Vagina (tissue), 2 donors: ENCODE data around the gene TARBP2.

Experiments used
- POLR2A ChIP-seq, 2 donors: fragments of 450-650 bp; IDR thresholded peaks; one replicate each; pipeline ENCODE4 v1.6.1; 2017; ENCODE audit warnings: antibody characterized with exemption in 2 of 2, mild to moderate bottlenecking in 2 of 2, moderate library complexity in 2 of 2
- TF ChIP-seq, protein P1 (sequence below), 3 experiments: fragments of 450-650 bp in 2 of 3; fragments of 200-600 bp in 1 of 3; sonication (generic) in 1 of 3; IDR thresholded peaks; one replicate each; pipeline ENCODE4 v1.5.1; 2017 to 2019; ENCODE audit warnings: antibody characterized with exemption in 3 of 3, mild to moderate bottlenecking in 2 of 3, moderate library complexity in 2 of 3

DNA sequence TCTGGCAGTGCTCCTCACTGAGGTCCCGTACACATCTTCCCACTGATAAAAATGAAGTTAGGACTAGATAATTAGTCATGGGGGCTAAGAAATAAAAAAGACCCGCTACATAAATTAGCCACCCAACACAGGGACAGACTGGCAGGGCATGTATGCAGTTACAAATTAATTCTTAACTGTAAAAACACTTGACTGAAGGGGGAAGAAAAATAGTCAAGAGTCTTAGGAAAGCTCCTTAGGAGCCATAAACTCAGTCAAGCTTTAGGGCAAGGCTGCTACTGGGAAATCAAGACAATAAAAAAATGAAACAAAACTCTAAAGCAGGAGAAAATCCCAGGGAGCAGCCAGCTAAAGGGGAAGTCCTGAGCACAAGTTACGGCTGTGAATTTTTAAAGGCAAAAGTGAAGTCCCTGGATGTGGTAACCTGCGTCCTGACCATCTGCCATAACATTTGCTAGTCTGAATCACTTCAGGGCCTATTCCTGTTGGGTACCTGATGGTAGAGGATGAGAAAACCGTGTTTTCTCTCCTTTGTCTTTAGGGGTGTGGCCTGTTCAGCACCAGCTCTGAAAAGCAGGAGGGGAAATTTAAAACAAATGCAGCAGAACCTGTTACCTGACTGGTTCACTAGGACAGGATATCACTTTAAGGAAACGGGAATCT is 13.7 kb downstream of the TARBP2 start:
- TF ChIP-seq, protein P1, sequence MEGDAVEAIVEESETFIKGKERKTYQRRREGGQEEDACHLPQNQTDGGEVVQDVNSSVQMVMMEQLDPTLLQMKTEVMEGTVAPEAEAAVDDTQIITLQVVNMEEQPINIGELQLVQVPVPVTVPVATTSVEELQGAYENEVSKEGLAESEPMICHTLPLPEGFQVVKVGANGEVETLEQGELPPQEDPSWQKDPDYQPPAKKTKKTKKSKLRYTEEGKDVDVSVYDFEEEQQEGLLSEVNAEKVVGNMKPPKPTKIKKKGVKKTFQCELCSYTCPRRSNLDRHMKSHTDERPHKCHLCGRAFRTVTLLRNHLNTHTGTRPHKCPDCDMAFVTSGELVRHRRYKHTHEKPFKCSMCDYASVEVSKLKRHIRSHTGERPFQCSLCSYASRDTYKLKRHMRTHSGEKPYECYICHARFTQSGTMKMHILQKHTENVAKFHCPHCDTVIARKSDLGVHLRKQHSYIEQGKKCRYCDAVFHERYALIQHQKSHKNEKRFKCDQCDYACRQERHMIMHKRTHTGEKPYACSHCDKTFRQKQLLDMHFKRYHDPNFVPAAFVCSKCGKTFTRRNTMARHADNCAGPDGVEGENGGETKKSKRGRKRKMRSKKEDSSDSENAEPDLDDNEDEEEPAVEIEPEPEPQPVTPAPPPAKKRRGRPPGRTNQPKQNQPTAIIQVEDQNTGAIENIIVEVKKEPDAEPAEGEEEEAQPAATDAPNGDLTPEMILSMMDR (IDR thresholded peaks at IDR 0.05): no peak
- no peak for TF ChIP-seq POLR2A (IDR thresholded peaks at IDR 0.05)
